Measurements from ENCODE around the gene S100A14.

DNA sequence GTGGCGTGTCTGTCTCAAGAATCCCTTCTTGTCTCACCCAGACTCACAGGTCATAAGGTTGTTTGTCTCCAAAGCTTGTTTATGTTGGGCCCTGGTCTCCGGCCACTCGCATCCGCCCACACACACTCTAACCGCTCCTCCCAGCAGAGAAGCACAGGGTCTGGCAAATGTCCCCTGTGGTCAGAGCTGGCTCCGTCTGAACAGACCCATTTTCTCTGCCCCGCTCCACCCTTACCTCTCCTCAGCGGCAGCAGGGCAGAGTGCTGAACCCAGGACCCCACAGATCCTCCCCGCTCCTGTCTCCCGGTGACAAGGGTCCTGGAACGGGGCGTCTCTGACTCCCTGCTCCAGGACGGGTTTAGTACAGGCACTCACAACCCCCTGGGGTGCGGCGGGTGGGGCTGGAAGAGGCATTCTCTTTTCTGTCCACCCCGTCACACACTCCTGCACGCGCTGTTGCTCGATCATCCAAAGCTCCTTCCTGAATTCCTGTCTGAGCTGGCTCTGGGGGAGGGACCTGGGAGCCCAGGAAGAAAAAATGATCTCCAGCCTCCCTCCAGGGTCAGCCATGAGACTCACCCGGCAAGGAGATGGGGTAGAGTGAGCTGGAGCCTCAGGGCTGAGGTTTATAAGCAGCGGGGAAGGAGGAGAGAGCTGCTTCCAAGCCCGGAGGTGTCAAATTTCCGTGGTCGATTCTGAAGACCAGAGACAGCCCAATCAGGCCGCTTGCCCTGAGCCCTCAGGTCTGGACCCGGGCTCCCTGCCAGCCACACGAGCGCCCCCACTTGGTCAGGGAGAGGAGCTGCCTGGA, 11.0 kb upstream of the S100A14 start, which contains the start of gene S100A13:
- TF ChIP-seq, protein P1, sequence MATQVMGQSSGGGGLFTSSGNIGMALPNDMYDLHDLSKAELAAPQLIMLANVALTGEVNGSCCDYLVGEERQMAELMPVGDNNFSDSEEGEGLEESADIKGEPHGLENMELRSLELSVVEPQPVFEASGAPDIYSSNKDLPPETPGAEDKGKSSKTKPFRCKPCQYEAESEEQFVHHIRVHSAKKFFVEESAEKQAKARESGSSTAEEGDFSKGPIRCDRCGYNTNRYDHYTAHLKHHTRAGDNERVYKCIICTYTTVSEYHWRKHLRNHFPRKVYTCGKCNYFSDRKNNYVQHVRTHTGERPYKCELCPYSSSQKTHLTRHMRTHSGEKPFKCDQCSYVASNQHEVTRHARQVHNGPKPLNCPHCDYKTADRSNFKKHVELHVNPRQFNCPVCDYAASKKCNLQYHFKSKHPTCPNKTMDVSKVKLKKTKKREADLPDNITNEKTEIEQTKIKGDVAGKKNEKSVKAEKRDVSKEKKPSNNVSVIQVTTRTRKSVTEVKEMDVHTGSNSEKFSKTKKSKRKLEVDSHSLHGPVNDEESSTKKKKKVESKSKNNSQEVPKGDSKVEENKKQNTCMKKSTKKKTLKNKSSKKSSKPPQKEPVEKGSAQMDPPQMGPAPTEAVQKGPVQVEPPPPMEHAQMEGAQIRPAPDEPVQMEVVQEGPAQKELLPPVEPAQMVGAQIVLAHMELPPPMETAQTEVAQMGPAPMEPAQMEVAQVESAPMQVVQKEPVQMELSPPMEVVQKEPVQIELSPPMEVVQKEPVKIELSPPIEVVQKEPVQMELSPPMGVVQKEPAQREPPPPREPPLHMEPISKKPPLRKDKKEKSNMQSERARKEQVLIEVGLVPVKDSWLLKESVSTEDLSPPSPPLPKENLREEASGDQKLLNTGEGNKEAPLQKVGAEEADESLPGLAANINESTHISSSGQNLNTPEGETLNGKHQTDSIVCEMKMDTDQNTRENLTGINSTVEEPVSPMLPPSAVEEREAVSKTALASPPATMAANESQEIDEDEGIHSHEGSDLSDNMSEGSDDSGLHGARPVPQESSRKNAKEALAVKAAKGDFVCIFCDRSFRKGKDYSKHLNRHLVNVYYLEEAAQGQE (IDR thresholded peaks at IDR 0.05; ENCODE audit: insufficient read depth in 1 of 2, low read depth in 2 of 2, low read length in 1 of 2) = no peak
- peak; percentile 84; the same call in 1 of the 2 replicates for TF ChIP-seq CTCF (IDR thresholded peaks at IDR 0.05)

Measured in Panc1 (cell line).